ENCODE results near the gene ASCC1. TPM values are rescaled to one million over a fixed set of nuclear protein-coding genes. Genes with fewer than 3 reads are reported as not detected.

Gene ASCC1
- total and polyA plus RNA-seq, 10 donors, result 11.9 to 41.7 (median 33.8) TPM

GRCh38 chr10:72241691-72242252 lies 25.7 kb upstream of the ASCC1 start:
- intact Hi-C loops (cut with DNase I; ENCODE audit: low total_unique reads), result no loop called here
- TF ChIP-seq POLR2AphosphoS5 (IDR thresholded peaks at IDR 0.05), result no peak
- DNase-seq, result peak; percentile 31
- 80 to 93% (median 89%) methylated on average over 8 of the region's 8 CpGs for WGBS, 5 donors
- Histone ChIP-seq H3K36me3 (peaks cover 0 to 22% (median 5%) of the 10 kb centered on the region in 6 donors), H3K27me3 (replicated peaks in 1 of 7) (no peaks in the 10 kb centered on the region), H3K27ac (peak overlapping the region; percentile 41 to 94 (median 86)), H3K9me3 (no peaks in the 10 kb centered on the region), H3K4me1 (peaks cover 40 to 84% (median 62%) of the 10 kb centered on the region in 6 donors), H3K4me3 (no peak overlapping the region)

- Histone ChIP-seq H3K27ac (peak overlapping the region in 3 of 8 donors; percentile 27 to 93 (median 93)), H3K27me3 (replicated peaks in 1 of 7) (no peaks in the 10 kb centered on the region), H3K4me3 (no peak overlapping the region), H3K36me3 (peaks cover 0 to 36% (median 17%) of the 10 kb centered on the region in 6 donors), H3K9me3 (no peaks in the 10 kb centered on the region), H3K4me1 (peaks cover 28 to 81% (median 48%) of the 10 kb centered on the region in 6 donors)
- intact Hi-C loops (cut with DNase I; ENCODE audit: low total_unique reads), result no loop called here
- DNase-seq, result peak; percentile 25
- 86 to 100% (median 90%) methylated on average over 6 to 7 of the region's 7 CpGs for WGBS, 5 donors
- TF ChIP-seq POLR2AphosphoS5 (IDR thresholded peaks at IDR 0.05) (no peak), CTCF (IDR thresholded peaks at IDR 0.05 in 8 of 11, conservative IDR thresholded peaks at IDR 0.05 in 3 of 11) (no peak), POLR2A (IDR thresholded peaks at IDR 0.05) (no peak)
Measured at GRCh38 chr10:72240371-72240770, 24.3 kb upstream of the ASCC1 start.

- intact Hi-C loops (cut with DNase I; ENCODE audit: low total_unique reads), result no loop called here
- DNase-seq, result no peak
- H3K27ac ChIP-seq, result peak overlapping the region in 3 of 8 donors; percentile 34 to 93 (median 46)
- H3K4me3 ChIP-seq, result no peak overlapping the region
- H3K36me3 ChIP-seq, result peaks cover 0 to 45% (median 26%) of the 10 kb centered on the region in 6 donors
- H3K27me3 ChIP-seq (replicated peaks in 1 of 7), result no peaks in the 10 kb centered on the region
- WGBS, 5 donors, result 30 to 83% (median 72%) methylated on average over 1 of the region's 1 CpG
- TF ChIP-seq POLR2A (IDR thresholded peaks at IDR 0.05) (no peak), CTCF (IDR thresholded peaks at IDR 0.05 in 8 of 11, conservative IDR thresholded peaks at IDR 0.05 in 3 of 11) (no peak), POLR2AphosphoS5 (IDR thresholded peaks at IDR 0.05) (no peak)
- no peaks in the 10 kb centered on the region for H3K9me3 ChIP-seq
- peaks cover 18 to 71% (median 39%) of the 10 kb centered on the region in 6 donors for H3K4me1 ChIP-seq
Measured at GRCh38 chr10:72239409-72239808, 23.3 kb upstream of the ASCC1 start.

GRCh38 chr10:72238392-72239175 lies 22.5 kb upstream of the ASCC1 start:
- intact Hi-C loops (cut with DNase I; ENCODE audit: low total_unique reads), result no loop called here
- peaks cover 0 to 54% (median 34%) of the 10 kb centered on the region in 6 donors for H3K36me3 ChIP-seq
- H3K4me1 ChIP-seq, result peaks cover 10 to 64% (median 31%) of the 10 kb centered on the region in 6 donors
- no peak for DNase-seq
- 92 to 98% (median 94%) methylated on average over 13 of the region's 13 CpGs for WGBS, 5 donors
- H3K27ac ChIP-seq, result peak overlapping the region in 3 of 8 donors; percentile 34 to 93 (median 46)
- no peaks in the 10 kb centered on the region for H3K27me3 ChIP-seq (replicated peaks in 1 of 7)
- no peak for TF ChIP-seq POLR2AphosphoS5 (IDR thresholded peaks at IDR 0.05)
- H3K4me3 ChIP-seq, result no peak overlapping the region
- no peaks in the 10 kb centered on the region for H3K9me3 ChIP-seq

All from spleen (tissue), 11 donors.